Mucosa of rectum (tissue), 2 donors: ENCODE measurements around the gene AFAP1L1.
"Not testable (repeated sequence)": the region's sequence is repeated elsewhere in the genome, so short reads cannot be mapped to it uniquely, and the experiment has no call there.

Experiments
- H3K27ac ChIP-seq, 2 donors: one replicate each; pipeline ENCODE4 v1.7.0; 2013; ENCODE audit warnings: inconsistent platforms in 2 of 2, low read depth in 2 of 2, low read length in 2 of 2
- H3K27me3 ChIP-seq, 2 donors: one replicate each; pipeline ENCODE4 v1.7.0; 2013; ENCODE audit warnings: low read length in 2 of 2; ENCODE audit not compliant: control insufficient read depth in 2 of 2, insufficient read depth in 2 of 2
- H3K36me3 ChIP-seq, 2 donors: one replicate each; pipeline ENCODE4 v1.7.0; 2013; ENCODE audit warnings: low read length in 2 of 2; ENCODE audit not compliant: control insufficient read depth in 2 of 2, insufficient read depth in 2 of 2
- H3K4me1 ChIP-seq, 2 donors: one replicate each; pipeline ENCODE4 v1.7.0; 2013; ENCODE audit warnings: low read length in 2 of 2, mild to moderate bottlenecking in 1 of 2; ENCODE audit not compliant: control insufficient read depth in 2 of 2, insufficient read depth in 2 of 2
- H3K4me3 ChIP-seq, 2 donors: one replicate each; pipeline ENCODE4 v1.7.0; 2013; ENCODE audit warnings: low read length in 2 of 2
- H3K9ac ChIP-seq, 2 donors: one replicate each; pipeline ENCODE4 v1.7.0; 2013; ENCODE audit warnings: low read length in 2 of 2, low read depth in 1 of 2, mild to moderate bottlenecking in 1 of 2
- H3K9me3 ChIP-seq, 2 donors: one replicate each; pipeline ENCODE4 v1.7.0; 2013; ENCODE audit warnings: low read length in 2 of 2; ENCODE audit not compliant: control insufficient read depth in 2 of 2
- donor health status: healthy.
- donor health status: Normal muscosa, but diverticular disease.

The AFAP1L1 gene

GRCh38 chr5:149386166-149386565 is 114.5 kb downstream of the AFAP1L1 start:
- Histone ChIP-seq H3K9me3 (no peaks in the 10 kb centered on the region), H3K9ac (no peak overlapping the region), H3K4me1 (peaks cover 4 to 5% of the 10 kb centered on the region in 2 donors), H3K27me3 (no peaks in the 10 kb centered on the region), H3K4me3 (no peak overlapping the region), H3K27ac (peak overlapping the region; percentile 77 to 82), H3K36me3 (no peaks in the 10 kb centered on the region)

GRCh38 chr5:149387081-149387631 is 115.5 kb downstream of the AFAP1L1 start:
- Histone ChIP-seq H3K9ac (no peak overlapping the region), H3K27me3 (no peaks in the 10 kb centered on the region), H3K27ac (peak overlapping the region; percentile 77 to 82), H3K36me3 (no peaks in the 10 kb centered on the region), H3K4me1 (peaks cover 4 to 5% of the 10 kb centered on the region in 2 donors), H3K4me3 (no peak overlapping the region), H3K9me3 (no peaks in the 10 kb centered on the region)

GRCh38 chr5:149387982-149388381 is 116.3 kb downstream of the AFAP1L1 start:
- H3K9ac ChIP-seq: peak overlapping the region in 1 of 2 donors; percentile 12
- H3K4me1 ChIP-seq: peaks cover 4 to 5% of the 10 kb centered on the region in 2 donors
- H3K27ac ChIP-seq: peak overlapping the region; percentile 77 to 82

DNA sequence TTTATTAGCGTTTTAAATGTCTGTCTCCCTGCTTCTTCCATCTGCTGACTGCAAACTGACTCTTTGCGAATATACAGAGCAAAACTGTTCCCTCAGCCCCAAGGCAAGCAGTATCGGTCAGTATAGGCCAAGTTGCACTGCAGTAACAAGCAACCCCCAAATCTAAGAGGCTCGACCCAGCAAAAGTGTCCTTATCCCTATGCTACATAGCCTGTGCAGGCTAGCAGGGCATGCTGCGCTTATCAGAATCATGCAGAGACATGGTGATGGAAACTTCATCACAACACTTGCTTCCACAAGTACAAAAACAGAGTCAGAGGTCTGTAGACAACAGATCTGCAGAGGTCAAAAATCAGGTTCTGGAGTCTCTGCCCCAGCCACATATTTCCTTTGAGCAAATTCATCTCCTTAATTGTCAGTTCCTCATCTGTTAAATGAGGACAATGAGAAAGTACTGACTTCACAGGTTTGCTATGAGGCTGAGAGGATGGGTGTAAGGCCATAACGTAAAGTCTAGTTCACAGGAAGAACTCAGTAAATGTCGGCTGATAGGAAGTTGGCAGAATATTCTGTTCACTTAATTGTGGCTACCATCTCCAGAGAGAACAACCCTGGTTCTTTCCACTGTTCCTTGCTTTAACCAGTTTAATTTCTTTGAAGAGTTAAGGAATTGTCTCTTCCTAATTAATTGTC is 117.0 kb downstream of the AFAP1L1 start:
- Histone ChIP-seq H3K4me1 (peaks cover 4 to 5% of the 10 kb centered on the region in 2 donors), H3K4me3 (no peak overlapping the region), H3K36me3 (no peaks in the 10 kb centered on the region), H3K9me3 (no peaks in the 10 kb centered on the region), H3K27me3 (no peaks in the 10 kb centered on the region), H3K9ac (no peak overlapping the region), H3K27ac (peak overlapping the region; percentile 77 to 82)

More at GRCh38 chr5:149387982-149388381, 116.3 kb downstream of the AFAP1L1 start:
- Histone ChIP-seq H3K27me3 (no peaks in the 10 kb centered on the region), H3K36me3 (no peaks in the 10 kb centered on the region), H3K9me3 (no peaks in the 10 kb centered on the region), H3K4me3 (no peak overlapping the region)

DNA sequence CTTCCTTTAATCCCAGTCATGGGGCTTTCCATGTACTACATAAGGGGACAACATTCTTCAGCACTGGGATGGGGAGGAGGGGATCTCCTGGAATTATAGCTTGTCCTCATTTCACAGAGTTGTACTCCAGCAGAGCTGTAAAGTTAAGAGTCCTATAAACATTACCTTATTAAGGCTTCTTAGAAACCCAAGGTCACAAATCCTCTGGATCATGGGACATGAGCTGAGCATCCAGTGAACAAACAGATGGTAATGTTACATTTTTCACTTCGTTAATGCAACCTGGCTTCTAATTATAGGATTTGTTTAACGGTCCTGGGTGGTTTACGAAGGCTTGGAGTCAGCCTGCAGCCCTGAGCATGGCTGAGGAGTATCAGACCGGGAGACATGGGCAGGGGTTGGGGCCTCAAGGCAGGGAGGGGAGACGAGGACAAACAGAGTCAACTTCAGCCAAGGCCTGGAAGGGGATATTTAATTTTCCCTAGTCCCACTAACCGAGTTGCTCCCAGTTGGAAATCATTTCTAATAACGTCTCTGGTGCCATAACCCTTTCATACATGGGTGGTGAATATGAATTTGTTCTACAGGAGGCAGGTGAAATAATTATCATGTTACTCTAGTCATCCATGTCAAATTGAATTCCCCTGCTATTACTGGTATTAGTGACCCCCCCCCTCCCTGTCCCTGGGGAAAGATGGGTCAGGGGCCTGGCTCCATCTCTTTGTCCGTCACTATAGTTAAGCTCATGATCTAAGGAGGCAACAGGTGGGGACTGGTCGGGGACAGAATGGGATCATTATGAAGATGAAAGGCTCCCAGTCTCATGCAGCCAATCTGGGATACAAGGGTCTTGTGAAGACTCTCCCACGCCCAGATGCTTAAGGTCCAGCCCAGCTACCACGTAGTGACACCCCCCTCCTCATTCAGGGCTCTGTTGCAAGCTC is 118.2 kb downstream of the AFAP1L1 start:
- Histone ChIP-seq H3K4me1 (peaks cover 3 to 4% of the 10 kb centered on the region in 2 donors), H3K9me3 (no peaks in the 10 kb centered on the region), H3K9ac (peak overlapping the region in 1 of 2 donors; percentile 18), H3K4me3 (no peak overlapping the region), H3K27ac (peak overlapping the region; percentile 77 to 83), H3K27me3 (no peaks in the 10 kb centered on the region), H3K36me3 (no peaks in the 10 kb centered on the region)

- H3K27ac ChIP-seq: peak overlapping the region in 1 of 2 donors; percentile 7
- H3K9ac ChIP-seq, H3K36me3 ChIP-seq, H3K27me3 ChIP-seq, H3K4me3 ChIP-seq, H3K9me3 ChIP-seq, H3K4me1 ChIP-seq: not testable (repeated sequence)
These were observed 119.4 kb downstream of the AFAP1L1 start for GRCh38 chr5:149391076-149391475.
